T-helper 2 cell (primary cell): ENCODE measurements around the gene OGT.
"Not testable (repeated sequence)": the region's sequence is repeated elsewhere in the genome, so short reads cannot be mapped to it uniquely, and the experiment has no call there.

Source experiments
- DNase-seq, 5 experiments: peaks; one replicate each; pipeline versions ENCODE4 v3.0.0 to v3.0.0-alpha.2; 2012 to 2022

OGT gene

DNA sequence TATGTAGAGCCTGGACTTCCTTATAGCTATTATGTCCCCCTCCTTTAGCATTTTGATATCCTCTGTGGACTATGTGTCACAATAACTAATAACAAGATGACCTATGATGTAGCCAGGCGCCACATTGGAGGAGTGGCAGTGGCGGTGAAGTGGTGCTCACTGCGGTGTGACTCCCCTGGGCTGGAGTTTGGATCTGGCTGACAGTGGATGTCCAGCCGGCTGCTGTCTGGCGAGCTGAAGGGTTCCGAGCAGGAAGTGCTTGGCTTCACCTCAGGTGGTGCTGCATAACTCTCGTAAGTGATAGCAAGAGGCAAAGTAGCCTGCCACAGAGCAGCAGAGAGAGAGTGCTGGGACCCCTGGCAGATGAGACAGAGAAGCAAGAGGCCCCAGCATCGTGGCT lies 60.3 kb downstream of the OGT start:
- not testable (repeated sequence) for DNase-seq

DNA sequence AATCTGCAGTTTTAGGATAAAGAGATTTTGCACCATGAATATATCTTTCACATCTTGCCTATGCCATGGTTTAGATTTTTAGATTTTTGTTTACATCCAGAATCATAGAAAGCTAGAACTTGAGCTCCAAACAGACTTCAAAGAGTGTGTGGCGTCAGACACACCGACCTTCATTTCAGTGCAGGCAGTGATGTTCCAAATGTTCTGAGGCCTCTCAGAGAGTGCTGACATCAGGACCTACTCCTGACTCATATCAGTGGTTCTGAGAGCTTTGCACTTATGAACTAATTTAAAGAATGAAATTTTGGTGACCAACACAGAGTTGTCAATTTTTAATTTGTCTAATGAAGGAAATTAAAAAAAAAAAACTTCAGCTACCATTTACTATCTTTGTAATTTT lies 67.1 kb downstream of the OGT start:
- DNase-seq, result no peak

DNA sequence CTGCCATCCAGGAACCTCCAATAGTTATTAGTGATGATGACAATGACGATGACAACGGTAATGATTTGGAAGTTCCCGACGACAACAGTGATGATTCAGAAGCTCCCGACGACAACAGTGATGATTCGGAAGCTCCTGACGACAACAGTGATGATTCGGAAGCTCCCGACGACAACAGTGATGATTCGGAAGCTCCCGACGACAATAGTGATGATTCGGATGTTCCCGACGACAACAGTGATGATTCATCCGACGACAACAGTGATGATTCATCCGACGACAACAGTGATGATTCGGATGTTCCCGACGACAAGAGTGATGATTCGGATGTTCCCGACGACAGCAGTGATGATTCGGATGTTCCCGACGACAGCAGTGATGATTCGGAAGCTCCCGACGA lies 70.7 kb downstream of the OGT start:
- DNase-seq, result no peak

DNA sequence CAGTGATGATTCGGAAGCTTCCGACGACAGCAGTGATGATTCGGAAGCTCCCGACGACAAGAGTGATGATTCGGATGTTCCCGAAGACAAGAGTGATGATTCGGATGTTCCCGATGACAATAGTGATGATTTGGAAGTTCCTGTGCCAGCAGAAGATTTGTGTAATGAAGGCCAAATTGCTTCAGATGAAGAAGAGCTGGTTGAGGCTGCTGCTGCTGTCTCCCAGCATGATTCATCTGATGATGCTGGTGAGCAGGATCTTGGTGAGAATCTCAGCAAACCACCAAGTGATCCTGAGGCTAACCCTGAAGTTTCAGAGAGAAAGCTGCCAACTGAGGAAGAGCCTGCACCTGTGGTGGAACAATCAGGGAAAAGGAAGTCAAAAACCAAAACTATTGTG lies 71.2 kb downstream of the OGT start:
- DNase-seq, result no peak

DNA sequence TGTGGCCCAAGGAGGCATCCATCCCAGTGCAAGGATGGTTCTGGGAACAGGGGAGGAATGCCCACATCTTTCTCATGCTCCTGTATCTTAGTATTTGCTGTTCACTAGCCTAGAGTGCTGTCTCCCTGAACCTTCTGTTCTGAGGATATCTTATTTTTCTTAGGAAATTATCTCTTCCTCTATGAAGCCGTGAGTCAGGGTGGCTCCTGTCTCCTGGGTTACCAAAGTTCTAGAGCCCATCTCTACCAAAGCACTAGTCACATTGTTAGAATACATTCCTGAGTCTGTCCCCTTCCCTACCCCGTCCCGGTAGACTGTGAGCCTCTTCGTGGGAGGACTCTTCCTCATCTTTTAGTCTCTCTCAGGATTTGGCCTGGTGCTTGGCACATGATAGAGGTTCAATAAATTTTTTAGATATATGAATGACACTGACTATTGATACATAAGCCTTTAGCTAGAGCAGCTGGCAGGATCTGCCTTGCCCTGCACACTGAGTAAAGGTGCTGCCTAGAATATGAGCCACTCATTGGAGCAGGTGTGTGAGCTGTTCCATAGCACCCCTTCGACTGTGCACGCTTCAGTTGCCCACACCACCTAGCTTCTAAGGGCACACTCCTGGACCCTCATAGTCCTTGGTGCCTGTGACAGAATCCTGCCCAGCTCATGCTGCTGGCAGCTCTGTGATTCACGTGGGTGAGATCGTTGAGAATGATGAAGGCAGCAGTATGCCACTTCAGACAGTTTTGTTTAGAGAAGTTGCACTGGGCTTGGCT lies 72.1 kb downstream of the OGT start:
- DNase-seq, result no peak

DNA sequence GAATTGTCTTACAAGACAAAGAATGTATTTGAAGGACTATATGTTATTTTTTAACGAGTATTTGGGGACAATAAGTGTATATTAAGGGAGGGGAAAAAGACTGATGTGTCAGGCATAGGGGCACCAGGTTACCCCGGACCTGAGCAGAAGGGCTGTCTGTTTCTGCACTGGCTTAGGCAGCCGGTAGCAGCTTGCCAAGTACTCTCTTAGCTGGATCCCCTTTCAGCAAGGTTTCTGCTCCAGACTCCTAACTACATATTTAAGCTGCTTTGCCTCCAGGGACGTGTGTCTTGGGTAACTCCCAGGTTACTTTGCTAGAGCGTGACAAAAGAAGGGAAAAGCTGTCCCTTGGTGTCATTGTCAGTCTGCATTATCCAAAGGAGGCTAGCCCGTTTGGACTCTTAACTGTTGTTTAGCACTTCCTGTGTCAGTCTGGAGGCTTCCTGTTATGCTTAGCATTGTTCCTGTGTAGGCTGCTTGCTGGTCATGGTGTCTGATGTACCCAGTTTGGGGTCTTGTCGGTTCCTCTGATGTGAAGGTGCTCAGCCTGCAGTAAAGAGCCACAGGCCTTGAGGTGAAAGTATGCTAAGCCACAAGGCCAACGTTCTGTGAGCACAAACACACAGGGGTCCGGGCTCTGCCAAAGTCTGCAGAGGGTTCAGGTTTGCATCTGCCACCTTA lies 73.8 kb downstream of the OGT start:
- peak in 2 of 5 experiments; percentile 69 to 78 for DNase-seq

DNA sequence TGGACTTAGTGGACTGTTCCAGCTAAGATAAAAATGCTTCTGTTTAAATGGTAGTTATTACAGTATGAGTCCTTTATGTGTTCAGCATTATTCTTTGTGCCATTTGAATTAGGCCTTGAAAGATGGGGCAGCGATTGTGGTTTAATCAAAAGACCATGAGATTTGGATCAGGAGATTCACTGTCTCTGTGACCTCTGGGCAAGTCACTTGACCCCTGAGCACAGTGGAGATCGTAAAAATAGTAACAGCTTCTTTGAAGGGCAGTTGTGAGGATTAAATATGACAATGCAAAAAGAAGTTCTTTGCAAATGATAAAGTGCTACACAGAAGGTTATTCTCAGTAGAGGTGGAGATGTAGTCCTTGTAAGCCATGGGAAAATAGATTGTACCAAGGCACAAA lies 74.6 kb downstream of the OGT start:
- DNase-seq, result no peak

DNA sequence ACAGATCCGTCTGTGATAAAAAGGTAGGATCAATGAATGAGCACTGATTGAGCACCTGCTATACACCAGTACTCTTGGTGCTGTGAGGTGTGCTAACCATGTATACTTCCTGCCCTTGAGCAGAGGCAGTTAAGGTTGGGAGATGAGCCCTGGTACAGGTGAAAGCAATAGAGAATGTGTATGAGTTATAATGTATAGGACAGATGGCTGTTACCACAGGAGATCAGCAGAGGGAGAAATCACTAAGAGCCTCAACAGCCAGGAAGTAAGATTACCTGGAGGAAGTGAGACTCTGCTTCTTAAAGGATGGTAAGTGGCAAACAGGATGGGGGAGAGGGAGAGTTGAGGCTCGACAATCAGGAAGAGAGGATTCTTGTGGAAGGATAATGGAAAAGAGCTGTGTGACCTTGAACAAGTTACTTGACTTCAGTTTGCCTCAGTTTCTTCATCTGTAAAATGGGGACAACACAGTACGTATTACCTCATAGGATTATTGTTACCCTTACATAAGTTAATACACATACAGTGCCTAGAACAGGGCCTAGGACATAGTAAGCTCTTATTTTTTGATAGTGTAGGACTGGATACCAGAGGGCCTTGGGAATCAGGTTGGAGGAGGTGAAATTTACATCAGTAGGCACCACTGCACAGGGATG lies 76.3 kb downstream of the OGT start:
- peak in 1 of 5 experiments; percentile 49 for DNase-seq

DNA sequence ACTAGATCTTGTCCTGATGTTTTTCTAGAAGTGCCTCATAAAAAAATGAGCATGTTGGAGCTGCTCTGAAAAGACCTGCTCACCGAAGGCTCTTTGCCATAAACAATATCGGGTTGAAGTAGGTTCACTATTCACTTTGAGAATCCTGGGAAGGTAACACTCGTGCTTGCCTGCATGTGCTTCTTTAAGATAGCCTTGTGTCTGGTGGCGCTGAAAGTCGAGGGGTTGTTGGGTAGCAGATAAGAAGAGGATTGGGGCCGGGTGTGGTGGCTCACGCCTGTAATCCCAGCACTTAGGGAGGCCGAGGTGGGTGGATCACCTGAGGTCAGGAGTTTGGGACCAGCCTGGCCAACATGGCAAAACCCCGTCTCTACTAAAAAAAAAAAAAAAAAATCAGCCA lies 78.8 kb downstream of the OGT start:
- not testable (repeated sequence) for DNase-seq

DNA sequence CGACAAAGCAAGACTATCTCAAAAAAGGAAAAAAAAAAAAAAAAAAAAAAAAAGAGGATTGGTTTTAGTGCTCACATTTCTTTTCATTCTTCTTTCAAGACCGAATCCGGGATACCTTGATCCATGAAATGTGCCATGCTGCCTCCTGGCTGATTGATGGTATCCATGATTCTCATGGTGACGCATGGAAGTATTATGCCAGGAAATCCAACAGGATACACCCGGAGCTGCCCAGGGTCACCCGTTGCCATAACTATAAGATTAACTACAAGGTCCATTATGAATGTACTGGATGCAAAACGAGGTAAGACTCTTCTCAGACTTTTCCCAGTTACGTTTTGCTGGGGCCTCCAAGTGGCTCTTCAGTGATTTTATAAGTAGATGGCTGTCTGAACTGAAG lies 79.4 kb downstream of the OGT start:
- DNase-seq, result no peak

DNA sequence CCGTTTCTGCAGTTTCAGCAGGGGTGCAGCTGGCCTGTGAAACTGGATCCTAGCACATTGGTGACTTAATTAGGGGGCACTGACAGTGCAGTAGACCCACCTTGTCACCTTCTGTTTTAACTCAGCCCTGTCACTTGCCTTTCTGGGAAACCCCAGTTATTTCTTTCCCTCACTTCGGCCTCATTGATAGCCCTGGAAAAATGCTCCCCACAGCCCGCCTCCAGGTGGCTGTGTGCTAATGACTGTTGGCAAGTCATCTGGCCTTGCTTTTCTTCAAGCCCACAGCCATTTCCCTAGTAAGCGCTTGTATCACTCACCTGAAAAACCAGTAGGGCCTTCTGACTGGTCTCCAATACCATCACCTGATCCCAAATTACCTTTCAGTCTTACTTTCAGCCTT lies 82.2 kb downstream of the OGT start:
- DNase-seq, result no peak

DNA sequence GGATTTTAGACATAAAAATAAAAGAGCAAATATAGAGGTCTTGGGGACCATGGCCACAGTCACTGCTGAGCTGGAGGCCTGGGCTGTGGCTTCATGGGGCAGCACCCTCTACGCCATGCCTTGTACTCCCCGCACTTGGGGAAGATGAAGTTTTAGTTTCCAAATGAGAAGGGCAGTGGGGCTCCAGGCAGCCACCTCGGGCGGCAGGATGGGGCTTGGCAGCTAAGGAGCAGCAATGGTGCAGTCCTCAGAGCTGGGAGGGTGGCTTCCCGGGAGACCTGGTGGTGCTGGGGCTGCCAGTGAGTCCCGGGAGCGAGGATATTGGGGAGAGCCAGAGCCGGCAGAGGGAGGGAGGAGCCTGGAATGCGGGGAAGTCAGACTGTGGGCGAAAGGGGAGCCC lies 83.0 kb downstream of the OGT start:
- no peak for DNase-seq

DNA sequence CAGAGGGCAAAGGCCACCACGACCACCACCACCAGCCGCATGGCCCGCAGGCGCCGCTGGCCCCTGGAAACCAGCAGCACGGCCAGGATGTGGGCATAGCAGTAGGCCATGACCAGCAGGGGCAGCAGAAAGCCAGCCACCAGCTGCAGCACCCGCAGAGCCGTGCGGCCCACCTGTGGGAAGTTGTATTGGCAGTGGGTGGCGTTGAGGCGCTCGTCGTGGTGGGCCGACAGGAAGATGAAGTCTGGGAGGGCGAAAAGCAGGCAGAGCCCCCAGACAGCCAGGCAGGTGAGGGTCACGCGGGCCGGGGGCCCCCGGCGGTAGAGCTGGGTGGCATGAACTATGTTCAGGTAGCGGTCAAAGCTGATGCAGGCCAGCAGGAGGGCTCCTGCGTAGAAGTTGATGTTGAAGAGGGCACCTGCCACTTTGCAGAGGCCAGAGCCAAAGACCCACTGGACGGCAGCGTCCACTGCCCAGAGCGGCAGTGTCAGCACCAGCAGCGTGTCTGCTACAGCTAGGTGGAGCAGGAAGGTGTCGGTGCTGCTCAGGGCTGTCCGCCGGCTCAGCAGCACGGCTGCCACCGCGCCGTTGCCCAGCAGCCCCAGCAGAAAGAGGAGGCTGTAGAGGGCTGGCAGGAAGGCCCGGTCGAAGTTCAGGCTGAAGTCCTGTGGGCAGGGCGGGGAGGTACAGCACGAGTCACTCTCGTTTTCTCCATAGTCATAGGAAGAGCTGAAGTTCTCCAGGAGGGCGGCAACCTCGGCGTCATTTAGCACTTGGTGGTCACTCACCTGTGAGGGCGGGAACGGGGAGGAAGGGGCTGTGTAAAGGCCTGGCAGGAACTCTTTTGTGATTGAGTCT lies 84.0 kb downstream of the OGT start:
- peak in 1 of 5 experiments; percentile 49 for DNase-seq

DNA sequence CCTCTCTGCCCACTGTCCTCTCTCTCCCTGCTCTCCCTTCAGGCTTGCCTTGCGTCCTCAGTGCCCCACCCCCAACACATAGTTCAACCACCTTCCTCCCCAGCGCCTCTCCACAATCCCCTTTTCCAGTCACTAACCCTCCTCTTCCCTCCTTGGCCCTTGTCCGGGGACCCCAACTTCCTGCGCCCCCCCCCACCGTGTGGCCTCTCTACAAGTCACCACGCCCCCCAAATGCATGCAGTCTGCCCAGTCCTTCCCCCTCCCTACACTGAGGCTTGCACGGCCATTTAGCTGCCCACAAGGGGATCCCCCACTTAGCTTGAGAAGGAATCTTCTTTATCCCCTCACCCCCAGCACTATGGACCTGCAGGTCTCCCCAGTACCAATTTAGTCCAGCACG lies 84.8 kb downstream of the OGT start:
- DNase-seq, result no peak

DNA sequence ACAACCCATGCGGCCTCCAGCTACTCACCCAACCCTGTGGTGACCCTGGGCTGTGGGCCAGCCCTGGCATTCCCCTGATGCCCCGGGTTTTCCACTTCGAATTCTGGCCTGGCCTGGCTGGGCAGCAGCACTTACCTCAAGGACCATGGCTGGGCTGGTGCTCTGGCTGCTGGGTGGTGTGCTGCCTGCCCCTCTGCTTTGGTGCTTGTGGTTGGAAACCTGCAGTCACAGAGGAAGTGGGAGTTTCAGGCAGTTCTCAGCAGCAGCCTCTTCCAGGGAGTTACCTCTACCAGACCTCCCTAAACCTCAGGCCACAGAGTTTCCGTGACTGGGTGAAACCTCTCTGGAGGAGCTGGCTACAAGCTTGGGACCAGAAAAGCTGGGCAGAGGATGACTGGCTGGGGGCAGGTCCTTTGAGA lies 85.4 kb downstream of the OGT start, which contains the start of gene CXCR3:
Gene CXCR3 (minus strand): TSS at position 209 of the 419 bp plus-strand sequence. CDS start 62 bp downstream, at position 147.
- DNase-seq, result peak in 3 of 5 experiments; percentile 50 to 81 (median 72)

DNA sequence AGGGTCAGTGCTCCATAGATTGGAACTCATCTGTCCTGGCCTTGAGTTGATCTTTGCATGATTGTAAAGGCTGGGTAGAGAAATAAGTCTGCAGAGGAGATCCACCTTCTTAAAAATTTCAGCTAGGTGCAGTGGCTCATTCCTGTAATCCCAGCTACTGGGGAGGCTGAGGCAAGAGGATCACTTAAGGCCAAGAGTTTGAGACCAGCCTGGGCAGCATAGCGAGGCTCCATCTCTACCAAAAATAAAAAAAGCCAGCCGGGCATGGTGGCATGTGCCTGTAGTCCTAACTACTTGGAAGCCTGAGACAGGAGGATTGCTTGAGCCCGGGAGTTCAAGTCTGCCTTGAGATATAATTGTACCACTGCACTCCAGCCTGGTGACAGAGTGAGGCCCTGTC lies 85.9 kb downstream of the OGT start:
- DNase-seq, result no peak

DNA sequence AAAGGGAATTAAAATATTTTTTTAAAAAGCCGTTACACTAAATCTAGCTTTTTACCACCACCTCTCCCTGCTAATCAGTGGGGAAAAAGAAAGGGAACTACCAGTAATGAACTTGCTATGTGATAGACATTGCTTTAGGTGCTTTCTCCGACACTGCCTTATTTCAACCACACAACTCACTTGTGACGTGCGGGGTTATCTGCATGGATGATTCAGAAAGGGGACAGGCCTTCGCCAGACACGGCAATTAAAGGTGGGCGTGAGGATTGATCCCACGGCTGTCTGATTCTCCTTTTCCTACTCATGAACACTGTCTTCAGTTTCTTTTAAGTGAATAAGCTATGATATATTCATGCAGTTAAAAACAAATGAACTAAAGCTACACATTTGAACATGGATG lies 86.3 kb downstream of the OGT start:
- DNase-seq, result peak in 2 of 5 experiments; percentile 39 to 65

DNA sequence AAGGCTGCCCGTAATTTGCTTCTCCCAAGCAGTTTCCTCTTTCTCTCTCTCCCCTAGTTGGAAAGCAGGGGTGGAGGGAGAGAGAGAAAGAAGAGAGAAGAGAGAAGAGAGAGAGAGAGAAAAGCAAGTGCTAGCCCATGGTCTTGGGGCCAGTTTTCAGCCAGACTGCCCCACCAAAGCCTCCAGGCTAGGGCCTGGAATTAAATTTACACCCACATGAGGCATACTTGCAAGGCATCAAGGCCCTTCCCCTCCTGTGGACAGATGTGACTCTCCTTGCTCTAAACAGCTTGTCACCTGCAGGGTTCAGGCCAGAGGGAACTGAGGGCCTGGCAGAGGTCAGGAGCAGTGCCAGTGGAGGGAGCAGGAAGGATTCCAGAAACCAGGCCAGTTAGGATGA lies 87.1 kb downstream of the OGT start:
- no peak for DNase-seq

DNA sequence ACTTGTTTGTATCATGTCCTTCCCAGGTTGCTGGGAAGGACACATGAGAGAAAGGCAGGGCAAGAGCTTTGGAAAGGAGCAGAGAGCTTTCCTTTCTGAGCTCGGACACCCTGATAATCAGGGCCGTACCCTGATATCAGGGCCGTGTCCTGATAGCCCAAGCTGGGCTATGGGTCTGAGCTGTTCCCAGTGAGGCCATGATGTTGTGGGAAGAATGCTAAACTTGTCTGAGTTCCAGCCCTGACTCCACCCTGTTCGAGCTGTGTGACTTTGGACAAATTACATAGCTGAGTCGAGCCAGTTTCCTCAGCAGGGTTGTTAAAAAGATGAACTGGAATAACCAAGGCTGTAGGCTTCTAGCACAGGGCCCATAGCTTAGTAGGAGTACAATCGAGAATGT lies 88.7 kb downstream of the OGT start:
- DNase-seq, result no peak

DNA sequence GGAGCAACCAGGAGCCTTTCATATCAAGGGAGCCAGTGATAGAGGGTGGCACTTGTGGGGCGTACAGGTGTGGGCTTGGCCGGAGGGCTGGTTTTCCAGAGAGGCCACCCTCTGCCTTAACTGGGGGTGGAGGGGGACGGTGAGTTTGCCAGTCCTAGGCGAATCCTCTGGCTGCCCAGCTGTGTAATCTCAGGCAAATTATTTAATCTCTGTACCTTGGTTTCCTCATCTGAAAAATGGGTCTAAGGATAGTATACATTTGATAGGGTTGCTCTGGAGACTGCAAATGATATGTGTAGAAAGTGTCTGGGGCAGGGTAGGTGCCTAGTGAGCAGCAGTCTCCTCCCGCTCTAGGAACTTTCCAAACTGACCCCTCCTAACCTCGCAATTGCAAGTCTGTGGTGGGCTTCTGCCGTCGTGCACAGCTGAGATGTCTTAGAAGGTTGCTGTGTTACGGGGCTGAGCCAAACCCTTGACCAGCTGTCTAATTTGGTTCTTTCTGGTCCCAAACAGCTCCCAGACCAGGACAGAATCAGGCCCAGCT lies 89.2 kb downstream of the OGT start:
- no peak for DNase-seq

DNA sequence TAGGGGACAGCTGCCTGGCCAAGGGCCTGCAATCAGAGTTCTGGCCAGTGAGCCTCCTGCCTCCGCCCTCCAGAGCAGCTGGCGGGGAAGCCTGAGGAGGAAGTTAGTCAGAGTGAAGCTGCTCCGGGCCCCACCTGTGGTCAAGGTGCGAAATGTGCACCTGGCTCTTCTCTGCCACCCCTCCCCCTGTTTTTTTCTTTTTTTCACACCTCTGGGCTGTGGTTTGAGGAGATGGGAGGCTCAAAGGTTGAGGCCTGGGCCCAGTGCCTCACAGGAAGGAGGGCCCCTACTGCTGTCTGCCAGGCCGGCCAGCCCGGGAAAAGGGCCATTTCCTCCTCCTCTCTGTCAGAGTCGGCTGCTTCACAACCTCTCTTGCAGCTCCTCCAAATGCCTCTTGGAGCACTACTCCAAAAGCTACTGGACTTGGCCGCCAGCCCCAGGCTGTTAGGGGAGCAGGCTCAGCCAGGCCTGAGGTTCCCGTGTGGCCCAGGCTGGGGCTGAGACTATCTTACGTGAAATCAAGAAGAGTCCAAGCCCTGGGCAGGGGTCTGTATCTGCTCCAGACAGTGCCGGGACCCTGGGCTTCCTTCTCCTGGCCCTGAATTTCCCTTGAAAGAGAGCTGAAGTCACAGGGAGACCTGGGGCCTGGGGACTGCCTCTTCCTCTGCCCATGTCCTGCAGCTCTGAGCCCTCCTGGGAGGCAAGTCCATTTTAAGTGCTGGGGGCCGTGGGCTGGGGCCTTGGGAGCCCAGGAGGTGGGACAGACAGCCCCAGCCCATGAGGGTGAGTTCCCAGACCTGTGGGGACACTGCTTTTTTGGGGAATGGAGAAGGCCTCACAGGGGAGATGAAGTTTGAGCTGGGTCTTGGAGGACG lies 89.9 kb downstream of the OGT start:
- DNase-seq, result peak in 4 of 5 experiments; percentile 8 to 90 (median 55)
